ENCODE results near the gene PRIMA1.

Gene PRIMA1

DNA sequence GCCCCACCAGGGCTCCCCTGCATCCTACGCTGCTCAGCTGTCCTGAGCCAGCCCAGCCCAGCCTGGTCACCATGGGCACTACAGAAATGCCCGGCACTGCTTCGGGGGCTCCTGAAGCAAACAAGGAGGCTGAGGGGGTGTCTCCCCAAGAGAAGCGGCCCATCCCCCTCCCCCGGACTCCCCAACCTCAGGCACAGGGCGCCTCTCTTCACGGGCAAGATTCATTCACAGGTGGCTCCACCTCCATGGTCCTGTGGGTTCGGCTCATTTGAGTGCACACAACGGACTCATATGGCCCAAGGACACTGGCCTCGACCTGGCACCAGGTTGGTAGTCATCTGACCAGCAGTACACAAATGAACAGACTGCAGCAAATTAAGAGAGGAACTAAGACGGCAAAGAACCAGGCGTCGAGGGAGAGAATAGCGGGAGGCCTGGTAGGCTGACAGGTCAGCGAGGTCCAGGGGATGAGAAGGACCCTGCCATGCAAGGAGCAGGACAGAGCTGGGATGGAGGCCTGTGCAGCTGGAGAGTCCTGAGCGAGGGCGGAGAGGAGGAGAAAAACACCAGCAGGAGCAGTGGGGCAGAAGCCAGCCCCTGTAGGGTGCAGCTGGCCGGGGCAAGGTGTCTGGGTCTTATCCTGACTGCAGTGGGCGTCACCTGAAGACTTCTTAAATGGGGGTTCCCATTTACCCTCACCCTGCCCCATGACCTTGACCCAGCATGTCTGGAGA lies 60.2 kb downstream of the PRIMA1 start:
- Histone ChIP-seq H3K4me2 (ENCODE audit: low read length) (no peak overlapping the region), H3K36me3 (ENCODE audit: control insufficient read depth, insufficient read depth, low read length) (no peaks in the 10 kb centered on the region), H3K9me3 (ENCODE audit: control insufficient read depth, low read length) (no peaks in the 10 kb centered on the region), H2AFZ (no peak overlapping the region), H3K27me3 (ENCODE audit: control insufficient read depth, insufficient read depth, low read length) (no peaks in the 10 kb centered on the region), H3K27ac (no peak overlapping the region), H3K79me2 (no peaks in the 10 kb centered on the region), H3K4me1 (no peaks in the 10 kb centered on the region), H3K4me3 (ENCODE audit: low read depth, low read length) (no peak overlapping the region), H3K9ac (no peak overlapping the region)
- TF ChIP-seq, protein P1, sequence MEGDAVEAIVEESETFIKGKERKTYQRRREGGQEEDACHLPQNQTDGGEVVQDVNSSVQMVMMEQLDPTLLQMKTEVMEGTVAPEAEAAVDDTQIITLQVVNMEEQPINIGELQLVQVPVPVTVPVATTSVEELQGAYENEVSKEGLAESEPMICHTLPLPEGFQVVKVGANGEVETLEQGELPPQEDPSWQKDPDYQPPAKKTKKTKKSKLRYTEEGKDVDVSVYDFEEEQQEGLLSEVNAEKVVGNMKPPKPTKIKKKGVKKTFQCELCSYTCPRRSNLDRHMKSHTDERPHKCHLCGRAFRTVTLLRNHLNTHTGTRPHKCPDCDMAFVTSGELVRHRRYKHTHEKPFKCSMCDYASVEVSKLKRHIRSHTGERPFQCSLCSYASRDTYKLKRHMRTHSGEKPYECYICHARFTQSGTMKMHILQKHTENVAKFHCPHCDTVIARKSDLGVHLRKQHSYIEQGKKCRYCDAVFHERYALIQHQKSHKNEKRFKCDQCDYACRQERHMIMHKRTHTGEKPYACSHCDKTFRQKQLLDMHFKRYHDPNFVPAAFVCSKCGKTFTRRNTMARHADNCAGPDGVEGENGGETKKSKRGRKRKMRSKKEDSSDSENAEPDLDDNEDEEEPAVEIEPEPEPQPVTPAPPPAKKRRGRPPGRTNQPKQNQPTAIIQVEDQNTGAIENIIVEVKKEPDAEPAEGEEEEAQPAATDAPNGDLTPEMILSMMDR (IDR thresholded peaks at IDR 0.05) = no peak

DNA sequence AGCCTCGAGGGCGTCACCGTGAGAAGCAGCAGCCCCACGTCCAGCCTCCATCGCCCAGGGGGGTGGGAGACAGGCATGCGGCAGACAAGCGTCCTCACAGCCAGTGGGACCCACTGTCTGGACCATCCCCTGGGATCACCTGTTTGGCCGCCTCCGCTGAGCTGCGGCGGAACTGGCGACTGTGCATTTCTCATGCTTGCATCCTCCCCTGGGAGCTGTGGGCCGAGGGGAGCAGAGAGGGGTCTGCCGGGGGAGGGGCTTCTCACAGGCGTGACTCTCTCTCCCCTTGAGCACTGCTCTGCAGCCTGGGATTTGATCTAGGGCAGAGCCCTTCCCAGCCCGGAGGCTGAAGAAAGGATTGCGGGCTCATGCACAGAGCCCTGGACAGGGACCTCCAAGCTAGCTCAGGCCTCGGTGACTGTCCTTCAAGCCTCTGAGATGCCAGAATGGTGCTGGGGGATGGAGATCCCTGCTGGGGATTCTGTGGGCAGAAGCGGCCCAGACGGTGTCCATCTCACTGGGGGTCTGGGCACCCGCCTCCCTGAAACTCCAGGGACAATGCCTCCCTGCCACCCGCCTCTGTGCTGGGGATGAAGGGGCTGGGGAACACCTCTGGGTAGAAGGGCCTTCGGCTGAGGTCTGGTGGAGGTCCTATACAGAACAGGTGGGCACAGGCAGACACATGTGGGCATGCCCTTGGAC lies 61.1 kb downstream of the PRIMA1 start:
- TF ChIP-seq, protein P1 (IDR thresholded peaks at IDR 0.05) = no peak
- Histone ChIP-seq H3K9ac (no peak overlapping the region), H3K4me3 (ENCODE audit: low read depth, low read length) (no peak overlapping the region), H3K4me1 (no peaks in the 10 kb centered on the region), H3K27ac (no peak overlapping the region), H3K27me3 (ENCODE audit: control insufficient read depth, insufficient read depth, low read length) (no peaks in the 10 kb centered on the region), H3K36me3 (ENCODE audit: control insufficient read depth, insufficient read depth, low read length) (no peaks in the 10 kb centered on the region), H3K4me2 (ENCODE audit: low read length) (no peak overlapping the region), H3K79me2 (no peaks in the 10 kb centered on the region), H2AFZ (no peak overlapping the region), H3K9me3 (ENCODE audit: control insufficient read depth, low read length) (no peaks in the 10 kb centered on the region)

DNA sequence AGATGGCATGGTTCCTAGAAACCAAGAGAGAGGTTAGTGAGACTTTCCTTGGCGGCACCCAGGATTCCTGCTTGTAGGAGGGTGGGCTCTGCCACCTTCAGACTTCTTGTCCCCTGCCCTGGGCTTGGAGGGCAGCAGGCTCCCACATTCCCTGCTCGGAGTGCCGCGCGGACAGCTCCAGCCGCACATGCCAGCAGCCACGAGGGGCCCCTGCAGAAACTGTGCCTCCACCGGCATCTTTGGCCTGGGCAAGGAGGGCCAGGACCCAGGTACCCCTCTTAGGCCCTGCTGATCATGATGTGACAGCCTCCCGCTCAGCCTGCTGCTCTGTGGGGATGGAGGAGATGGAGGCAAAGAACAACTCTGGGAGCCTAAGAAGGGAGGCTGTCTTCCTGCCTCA lies 62.3 kb downstream of the PRIMA1 start:
- Histone ChIP-seq H3K27ac (no peak overlapping the region), H2AFZ (no peak overlapping the region)

DNA sequence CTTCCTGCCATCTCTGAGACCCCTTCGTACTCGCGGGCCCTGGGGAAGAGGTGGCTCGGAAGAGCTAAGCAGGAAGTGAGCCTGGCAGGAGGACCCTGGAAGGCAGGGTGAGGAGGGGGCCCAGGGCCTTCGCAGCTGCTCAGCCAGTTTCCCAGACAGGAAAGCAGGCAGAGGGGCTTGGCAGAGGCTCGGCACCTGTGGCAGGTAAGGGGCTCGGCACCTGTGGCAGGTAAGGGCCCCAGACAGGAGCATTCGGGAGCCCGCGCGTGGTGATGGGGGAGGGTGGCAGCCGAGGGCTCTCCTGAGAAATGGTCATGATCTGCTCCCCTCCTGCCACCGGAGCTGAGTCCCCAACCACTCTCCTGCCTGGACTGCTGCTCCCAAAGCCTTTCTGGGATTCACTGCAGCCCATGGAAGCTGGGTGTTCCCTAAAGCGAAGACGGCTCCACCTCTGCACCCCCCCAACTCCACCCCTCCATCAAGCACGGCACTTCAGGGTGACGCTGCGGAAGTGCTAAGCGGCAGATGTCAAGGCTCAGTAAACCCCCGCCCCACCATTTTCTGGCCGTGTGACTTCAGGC lies 63.2 kb downstream of the PRIMA1 start:
- no peaks in the 10 kb centered on the region for H3K27me3 ChIP-seq (ENCODE audit: control insufficient read depth, insufficient read depth, low read length)
- H3K79me2 ChIP-seq = no peaks in the 10 kb centered on the region
- no peak overlapping the region for H3K27ac ChIP-seq
- H3K9ac ChIP-seq = no peak overlapping the region
- no peak overlapping the region for H3K4me3 ChIP-seq (ENCODE audit: low read depth, low read length)
- H3K9me3 ChIP-seq (ENCODE audit: control insufficient read depth, low read length) = no peaks in the 10 kb centered on the region
- H3K36me3 ChIP-seq (ENCODE audit: control insufficient read depth, insufficient read depth, low read length) = no peaks in the 10 kb centered on the region
- no peak overlapping the region for H2AFZ ChIP-seq
- TF ChIP-seq, protein P1 (IDR thresholded peaks at IDR 0.05) = no peak
- no peaks in the 10 kb centered on the region for H3K4me1 ChIP-seq
- H3K4me2 ChIP-seq (ENCODE audit: low read length) = no peak overlapping the region

More for the DNA sequence above, 62.3 kb downstream of the PRIMA1 start:
- no peaks in the 10 kb centered on the region for H3K27me3 ChIP-seq (ENCODE audit: control insufficient read depth, insufficient read depth, low read length)
- no peaks in the 10 kb centered on the region for H3K9me3 ChIP-seq (ENCODE audit: control insufficient read depth, low read length)
- TF ChIP-seq, protein P1 (IDR thresholded peaks at IDR 0.05) = no peak
- H3K36me3 ChIP-seq (ENCODE audit: control insufficient read depth, insufficient read depth, low read length) = no peaks in the 10 kb centered on the region
- H3K79me2 ChIP-seq = no peaks in the 10 kb centered on the region
- H3K4me2 ChIP-seq (ENCODE audit: low read length) = no peak overlapping the region
- no peaks in the 10 kb centered on the region for H3K4me1 ChIP-seq
- no peak overlapping the region for H3K4me3 ChIP-seq (ENCODE audit: low read depth, low read length)
- H3K9ac ChIP-seq = no peak overlapping the region
